ENCODE measurements around the gene CD2BP2.
A peak's percentile ranks its signal among the peaks of the same experiment; 100 is the strongest.
"Not testable (repeated sequence)": the region's sequence is repeated elsewhere in the genome, so short reads cannot be mapped to it uniquely, and the experiment has no call there.

CD2BP2 gene

DNA sequence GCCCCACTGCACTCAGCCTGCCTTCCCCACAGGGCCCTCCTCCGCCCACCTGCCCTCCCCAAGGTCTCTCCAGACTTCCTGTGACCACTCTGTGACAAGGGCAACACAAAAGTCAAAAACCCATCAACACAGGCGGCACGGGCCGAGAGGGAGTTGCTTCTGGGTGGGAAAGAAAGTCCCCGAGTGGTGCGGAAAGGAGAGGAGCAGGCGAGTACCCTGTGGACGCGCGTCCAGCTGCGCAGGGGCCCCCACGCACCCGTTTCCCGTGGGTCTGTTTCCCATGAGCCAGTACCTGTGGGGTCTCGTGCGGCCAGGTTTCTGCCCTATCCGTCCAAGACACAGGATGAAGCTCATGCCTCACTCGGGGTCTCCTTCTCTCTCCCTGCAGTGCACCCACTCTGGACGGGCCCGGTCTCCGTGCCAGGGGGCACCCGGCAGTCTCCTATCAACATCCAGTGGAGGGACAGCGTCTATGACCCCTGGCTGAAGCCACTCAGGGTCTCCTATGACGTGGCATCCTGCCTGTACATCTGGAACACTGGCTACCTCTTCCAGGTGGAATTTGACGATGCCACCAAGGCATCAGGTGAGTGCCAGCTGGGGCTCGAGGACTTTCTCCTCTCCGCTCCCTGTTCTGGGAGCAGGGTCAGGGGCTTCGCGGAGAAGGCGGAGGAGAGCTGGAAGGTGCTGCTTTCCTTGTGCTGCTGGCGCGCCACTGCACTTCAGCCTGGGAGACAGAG, 12.2 kb downstream of the CD2BP2 start:
- no peak for DNase-seq (ENCODE audit: low spot score)

DNA sequence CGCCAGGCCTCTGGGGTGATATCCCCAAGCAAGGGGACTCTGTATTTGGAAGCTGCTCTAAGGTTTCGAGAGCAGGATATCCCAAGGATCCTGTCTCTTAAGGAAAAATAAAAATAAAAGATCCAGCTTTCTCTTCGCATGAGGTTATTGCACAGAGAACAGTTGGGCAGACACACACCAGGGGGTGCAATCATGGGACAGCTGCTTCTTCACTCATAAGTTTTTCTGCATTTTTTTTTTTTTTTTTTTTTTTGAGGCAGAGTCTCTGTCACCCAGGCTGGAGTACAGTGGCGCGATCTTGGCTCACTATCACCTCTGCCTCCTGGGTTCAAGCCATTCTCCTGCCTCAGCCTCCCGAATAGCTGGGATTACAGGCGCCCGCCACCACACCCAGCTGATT, 13.1 kb downstream of the CD2BP2 start:
- not testable (repeated sequence) for DNase-seq (ENCODE audit: low spot score)

DNA sequence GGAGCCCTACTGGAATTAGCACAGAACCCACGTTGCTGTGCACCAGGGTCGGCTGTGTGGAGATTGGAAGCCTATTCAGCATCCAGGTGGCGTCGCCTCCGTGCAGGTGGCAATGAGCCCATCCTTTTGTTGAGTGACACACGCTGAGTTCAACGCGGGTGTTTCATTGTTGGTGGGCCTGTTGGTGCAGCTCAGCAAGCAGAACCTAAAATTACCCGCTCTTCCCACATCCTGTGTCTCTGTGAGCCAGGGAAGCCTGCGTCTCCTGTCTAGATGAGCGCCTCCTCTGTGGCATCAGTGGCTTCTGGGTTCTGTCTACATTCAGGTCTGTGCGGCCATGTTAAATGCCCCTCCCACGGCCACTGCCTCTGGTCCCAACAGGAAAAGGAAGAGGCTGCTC, 14.5 kb downstream of the CD2BP2 start:
- DNase-seq (ENCODE audit: low spot score), result no peak

DNA sequence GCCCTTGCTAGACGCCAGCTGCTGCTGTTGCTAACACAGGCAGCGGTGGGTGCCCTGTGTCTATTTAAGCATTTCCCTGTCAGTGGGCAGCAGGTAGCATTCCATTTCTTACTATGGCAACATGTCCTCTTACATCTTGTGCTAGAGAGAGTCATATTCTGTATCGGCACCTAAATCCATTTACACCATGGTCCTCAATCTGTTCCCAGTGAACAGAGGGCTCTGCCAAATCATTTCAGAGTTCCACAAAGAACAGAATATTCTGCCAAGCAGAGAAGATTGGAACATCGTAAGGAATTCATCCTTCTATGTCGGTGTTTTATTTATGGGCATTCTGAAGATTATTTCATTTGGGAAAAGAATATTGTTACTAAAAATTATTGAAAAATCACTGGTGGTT, 16.4 kb downstream of the CD2BP2 start:
- DNase-seq (ENCODE audit: low spot score), result not testable (repeated sequence)

DNA sequence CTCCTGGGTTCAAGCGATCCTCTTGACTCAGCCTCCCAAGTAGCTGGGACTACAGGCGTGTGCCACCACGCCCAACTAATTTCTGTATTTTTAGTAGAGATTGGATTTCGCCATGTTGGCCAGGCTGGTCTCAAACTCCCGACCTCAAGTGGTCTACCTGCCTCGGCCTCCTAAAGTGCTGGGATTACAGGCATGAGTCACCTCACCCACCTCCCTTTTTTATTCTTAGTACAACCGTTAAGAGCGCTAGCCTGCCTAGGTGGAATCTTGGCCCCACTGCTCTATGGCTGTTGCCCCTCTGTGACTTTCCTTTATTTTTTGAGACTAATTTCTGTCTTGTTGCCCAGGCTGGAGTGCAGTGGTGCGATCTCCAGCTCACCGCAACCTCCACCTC, 17.1 kb downstream of the CD2BP2 start:
- not testable (repeated sequence) for DNase-seq (ENCODE audit: low spot score)

DNA sequence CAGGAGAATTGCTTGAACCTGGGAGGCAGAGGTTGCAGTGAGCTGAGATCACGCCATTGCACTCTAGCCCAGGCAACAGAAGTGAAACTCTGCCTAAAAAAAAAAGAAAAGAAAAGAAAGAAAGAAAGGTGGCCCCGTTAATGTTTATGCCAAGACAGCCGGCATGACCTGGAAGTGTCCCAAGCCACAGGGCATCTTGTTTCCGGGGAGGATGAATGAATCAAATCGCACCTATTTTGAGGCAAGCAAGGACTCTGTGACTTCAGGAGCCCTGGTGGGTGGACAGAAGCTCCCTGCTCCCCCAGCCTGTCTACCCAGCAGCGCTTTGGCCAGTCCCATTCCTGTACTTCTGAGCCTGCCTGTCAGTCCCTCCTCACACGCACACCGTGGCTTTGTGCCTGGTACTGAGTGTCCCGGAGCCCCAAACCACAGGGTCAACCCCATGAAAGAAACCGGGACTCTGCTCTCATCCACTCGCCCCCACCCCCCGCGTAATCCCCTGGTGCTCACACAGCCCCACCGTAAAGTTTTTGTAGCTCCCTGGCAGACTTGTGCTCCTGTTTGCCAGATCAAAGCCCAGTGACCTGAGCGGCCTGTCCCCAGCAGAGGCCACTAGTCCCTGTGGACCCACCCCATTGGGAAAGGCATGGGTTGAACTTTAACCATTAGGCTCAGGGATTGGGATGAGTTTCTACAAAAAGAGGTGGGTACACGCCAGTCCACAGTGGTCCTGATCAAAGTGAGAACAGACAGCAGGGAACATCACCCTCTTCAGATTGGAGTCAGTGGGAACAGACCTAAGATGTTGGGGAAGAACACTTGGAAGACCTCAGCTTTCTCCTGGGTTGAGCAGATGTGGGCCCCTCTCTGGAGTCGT, 19.3 kb downstream of the CD2BP2 start:
- DNase-seq (ENCODE audit: low spot score), result peak; percentile 36

DNA sequence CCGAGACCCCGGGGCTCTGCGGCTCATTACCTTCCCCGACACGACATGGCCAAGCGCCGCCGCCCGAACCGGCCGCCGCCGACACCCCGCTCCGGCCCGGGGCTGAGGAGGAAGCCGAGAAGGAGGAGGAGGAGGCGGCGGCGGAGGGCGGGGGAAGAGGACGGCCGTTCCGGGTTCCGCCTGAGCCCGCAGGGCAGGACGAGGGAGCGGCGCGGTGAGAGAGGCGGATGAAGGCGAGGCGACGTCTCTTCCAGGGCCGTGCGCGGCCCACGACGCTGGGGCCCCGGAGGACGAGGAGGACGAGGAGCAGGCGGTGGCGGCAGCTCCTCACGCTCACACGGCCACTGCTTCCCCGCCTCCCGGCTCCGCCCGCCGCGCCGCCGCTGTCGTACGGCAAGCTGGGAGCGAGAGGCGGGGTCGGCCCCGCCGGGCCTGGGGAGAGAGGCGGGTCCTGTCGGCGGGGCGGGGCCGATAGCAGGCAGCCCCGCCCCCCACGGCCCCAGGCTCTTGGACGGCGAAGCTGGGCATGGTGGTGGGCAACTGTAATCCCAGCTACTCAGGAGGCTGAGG, 20.0 kb downstream of the CD2BP2 start:
- DNase-seq (ENCODE audit: low spot score), result peak; percentile 83

DNA sequence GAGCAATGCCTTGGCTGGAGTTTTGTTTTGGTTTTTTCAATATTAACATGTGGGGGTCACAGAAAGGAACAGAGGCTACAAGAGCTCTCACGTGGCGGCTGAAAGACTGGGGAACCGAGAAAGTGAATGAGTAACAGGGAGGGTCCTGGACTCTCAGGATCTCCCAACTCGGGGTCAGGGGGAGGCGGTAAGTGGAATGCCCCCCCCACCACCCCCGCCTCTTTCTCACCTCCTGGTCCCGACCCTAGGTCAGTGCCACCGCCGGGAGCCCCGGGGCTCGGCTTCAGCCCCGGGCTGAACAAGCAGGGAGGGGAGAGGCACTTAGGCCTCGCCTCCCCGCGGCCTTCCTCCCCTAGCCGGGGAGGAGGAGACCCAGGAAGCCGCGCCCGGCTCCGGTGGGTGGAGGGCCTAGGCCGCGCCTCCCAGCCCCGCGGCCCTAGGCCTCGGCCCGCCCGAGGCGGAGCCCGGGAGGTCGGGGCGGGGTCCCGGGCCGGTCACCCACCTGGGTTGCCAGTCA, 20.6 kb downstream of the CD2BP2 start:
- peak; percentile 82 for DNase-seq (ENCODE audit: low spot score)

DNA sequence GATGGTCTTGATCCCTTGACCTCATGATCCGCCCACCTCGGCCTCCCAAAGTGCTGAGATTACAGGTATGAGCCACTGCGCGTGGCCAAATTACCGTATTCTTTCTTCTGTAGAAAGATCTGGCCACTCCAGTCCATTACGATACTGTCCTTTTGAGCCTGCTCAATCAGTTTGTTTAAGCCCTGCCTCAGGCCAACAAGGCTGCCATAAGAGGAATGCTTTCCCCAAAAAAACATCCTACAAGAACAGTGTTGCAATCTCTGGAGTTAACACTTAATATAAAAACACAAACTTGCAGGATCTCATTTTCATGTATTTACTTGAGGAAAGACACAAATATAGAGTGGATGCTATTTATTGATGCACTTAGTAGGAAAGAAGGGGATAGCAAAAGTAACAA, 30.9 kb downstream of the CD2BP2 start:
- DNase-seq (ENCODE audit: low spot score), result not testable (repeated sequence)

DNA sequence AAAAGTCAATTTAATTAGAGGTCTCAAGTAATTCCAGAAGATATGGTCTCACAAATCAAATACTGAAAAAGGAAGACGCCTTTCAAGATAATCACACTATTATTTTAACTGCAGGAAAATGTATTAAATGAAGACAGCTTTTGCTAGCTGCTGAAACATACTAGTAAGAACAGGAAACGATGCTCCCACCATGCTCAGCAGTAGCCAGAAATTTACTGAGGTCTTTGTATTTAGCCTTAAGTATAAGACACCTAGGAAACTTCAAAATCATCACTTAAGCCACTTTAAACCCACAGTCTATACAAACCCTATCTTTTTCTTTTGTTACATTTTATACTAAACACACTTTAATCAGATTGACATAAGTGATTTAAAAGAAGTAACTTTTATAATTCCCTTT, 36.5 kb downstream of the CD2BP2 start:
- DNase-seq (ENCODE audit: low spot score), result not testable (repeated sequence)

DNA sequence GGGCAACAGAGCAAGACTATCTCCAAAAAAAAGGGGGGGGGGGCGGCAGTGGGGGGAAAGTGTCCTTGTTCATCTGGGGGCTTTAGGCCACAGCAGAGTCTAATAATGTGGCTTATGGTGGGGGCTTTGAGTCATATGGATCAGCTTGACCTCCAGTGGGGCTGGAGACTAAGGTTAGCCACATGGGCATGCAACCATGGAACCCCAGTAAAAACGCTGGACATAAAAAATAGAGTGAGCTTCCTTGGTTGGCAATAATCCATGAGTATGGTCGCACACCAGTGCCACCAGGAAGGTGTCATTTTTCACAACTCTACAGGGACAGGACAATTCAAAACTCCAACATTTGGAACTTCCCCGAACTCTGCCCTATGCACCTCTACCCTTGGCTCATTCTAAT, 44.2 kb downstream of the CD2BP2 start:
- DNase-seq (ENCODE audit: low spot score), result not testable (repeated sequence)

DNA sequence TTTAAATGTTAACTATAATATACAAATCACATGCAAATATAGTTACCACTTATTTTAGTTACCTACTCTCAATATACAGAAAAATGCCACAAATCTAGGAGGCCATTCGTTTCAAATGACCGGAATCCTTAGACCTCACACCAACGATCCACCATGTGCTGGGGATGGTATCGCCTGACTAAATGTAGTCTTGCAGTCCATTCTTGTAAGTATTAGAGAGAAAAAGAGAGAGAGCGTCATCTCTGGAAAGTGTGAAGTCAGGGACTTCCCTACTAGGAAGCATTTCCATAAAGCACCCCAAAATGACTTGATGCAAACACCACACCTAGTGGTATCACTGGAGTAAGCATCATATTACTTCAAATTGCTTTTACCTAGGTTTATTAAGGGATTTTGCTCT, 45.9 kb downstream of the CD2BP2 start:
- DNase-seq (ENCODE audit: low spot score), result not testable (repeated sequence)
